NB4 (cell line): ENCODE data around the gene MAGEA8.
"Not testable (repeated sequence)": the region's sequence is repeated elsewhere in the genome, so short reads cannot be mapped to it uniquely, and the experiment has no call there.

Source experiments
- DNase-seq: peaks from one replicate; pipeline ENCODE4 v3.0.0; 2010; ENCODE audit warnings: low read depth
- H3K4me3 ChIP-seq: one replicate; pipeline ENCODE4 v1.5.1; 2011; ENCODE audit warnings: mild to moderate bottlenecking, low read depth, low read length, moderate library complexity
- MYC ChIP-seq: IDR thresholded peaks from 2 replicates; pipeline ENCODE4 v1.6.1; 2011; ENCODE audit warnings: low read depth, low read length
- POLR2A ChIP-seq: IDR thresholded peaks from 2 replicates; pipeline ENCODE4 v1.6.1; 2011; ENCODE audit warnings: mild to moderate bottlenecking; ENCODE audit not compliant: insufficient read length; ENCODE audit errors: extremely low read depth
- TF ChIP-seq, protein P1 (sequence below): IDR thresholded peaks from 2 replicates; pipeline ENCODE4 v1.6.1; 2011; ENCODE audit warnings: low read depth, low read length
- TF ChIP-seq, protein P2 (sequence below): IDR thresholded peaks from one replicate; pipeline ENCODE4 v1.5.1; 2012; ENCODE audit warnings: low read depth, low read length

MAGEA8 gene

DNA sequence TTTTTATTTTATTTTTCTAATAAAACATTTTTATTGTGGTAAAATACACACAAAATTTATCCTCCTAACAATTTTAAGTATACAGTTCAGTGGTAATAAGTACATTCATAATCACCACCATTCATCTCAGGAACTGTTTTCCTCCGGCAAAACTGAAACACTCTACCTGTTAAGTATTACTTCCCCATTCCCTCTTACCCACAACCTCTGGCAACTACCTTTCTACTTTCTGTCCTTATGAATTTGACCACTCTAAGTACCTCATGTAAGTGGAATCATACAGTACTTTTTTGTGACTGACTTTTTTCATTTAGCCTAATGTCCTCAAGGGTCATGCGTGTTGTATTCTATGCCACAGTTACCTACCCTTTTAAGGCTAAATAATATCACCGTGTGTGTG is 27.3 kb downstream of the MAGEA8 start:
- H3K4me3 ChIP-seq: no peak overlapping the region
- no peak for DNase-seq
- TF ChIP-seq POLR2A: no peak
- TF ChIP-seq, protein P1, sequence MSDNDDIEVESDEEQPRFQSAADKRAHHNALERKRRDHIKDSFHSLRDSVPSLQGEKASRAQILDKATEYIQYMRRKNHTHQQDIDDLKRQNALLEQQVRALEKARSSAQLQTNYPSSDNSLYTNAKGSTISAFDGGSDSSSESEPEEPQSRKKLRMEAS: no peak

DNA sequence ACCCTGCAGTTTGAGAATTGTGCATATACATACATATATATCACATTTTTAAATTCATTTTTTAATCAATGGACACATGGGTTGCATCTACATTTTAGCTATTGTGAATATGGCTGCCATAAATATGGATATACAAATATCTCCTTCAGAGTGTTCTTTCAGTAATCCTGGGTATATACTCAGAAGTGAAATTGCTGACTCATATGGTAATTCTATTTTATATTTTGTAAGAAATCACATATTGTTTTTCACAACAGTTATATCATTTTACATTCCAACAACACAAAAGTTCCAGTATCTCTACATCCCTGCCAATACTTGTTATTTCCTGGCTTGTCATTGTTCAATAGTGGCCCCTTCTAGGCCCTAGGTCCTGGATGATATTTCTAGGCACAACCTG is 27.7 kb downstream of the MAGEA8 start:
- no peak for TF ChIP-seq MYC
- TF ChIP-seq, protein P2, sequence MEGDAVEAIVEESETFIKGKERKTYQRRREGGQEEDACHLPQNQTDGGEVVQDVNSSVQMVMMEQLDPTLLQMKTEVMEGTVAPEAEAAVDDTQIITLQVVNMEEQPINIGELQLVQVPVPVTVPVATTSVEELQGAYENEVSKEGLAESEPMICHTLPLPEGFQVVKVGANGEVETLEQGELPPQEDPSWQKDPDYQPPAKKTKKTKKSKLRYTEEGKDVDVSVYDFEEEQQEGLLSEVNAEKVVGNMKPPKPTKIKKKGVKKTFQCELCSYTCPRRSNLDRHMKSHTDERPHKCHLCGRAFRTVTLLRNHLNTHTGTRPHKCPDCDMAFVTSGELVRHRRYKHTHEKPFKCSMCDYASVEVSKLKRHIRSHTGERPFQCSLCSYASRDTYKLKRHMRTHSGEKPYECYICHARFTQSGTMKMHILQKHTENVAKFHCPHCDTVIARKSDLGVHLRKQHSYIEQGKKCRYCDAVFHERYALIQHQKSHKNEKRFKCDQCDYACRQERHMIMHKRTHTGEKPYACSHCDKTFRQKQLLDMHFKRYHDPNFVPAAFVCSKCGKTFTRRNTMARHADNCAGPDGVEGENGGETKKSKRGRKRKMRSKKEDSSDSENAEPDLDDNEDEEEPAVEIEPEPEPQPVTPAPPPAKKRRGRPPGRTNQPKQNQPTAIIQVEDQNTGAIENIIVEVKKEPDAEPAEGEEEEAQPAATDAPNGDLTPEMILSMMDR: no peak
- TF ChIP-seq, protein P1: no peak
- no peak for TF ChIP-seq POLR2A
- H3K4me3 ChIP-seq: no peak overlapping the region
- DNase-seq: no peak

DNA sequence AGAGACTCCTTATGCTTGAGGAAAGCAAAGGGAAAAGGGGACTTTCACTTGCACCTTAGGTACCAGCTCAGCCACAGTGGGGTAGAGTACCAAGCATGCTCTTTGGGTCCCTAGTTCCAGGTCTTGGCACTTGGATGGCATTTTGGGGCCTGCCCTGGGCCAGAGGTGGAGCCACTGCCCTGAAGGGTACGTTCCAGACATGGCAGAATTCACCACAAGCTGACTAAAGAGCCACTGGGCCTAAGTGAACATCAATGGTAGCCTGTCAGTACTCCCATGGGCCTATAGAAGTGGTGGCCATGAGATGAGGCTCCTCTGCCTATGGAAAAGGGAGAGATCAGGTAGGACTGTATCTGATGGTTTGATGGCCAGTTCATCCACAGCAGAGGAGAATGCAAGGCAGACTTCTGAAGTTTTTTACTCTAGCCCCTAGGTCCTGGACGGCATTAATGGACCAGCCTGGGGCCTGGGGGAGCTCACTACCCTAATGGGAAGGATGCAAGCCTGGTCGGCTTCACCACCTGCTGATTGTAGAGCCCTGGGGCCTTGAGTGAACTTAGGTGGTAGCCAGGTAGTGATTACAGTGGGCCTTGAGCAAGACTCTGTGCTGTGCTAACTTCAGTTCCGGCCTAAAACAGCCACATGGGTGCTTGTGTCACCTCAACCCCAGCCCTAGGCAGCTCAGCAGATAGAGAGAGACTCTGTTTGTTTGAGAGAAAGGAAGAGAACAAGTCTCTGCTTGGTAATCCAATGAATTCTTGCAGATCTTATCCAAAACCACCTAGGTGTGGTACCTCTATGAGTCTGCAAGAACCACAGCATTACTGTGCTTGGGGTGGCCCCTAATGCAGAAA is 28.6 kb downstream of the MAGEA8 start:
- no peak for DNase-seq
- H3K4me3 ChIP-seq: no peak overlapping the region
- TF ChIP-seq, protein P1: no peak
- TF ChIP-seq, protein P2: no peak
- TF ChIP-seq MYC: no peak
- no peak for TF ChIP-seq POLR2A

DNA sequence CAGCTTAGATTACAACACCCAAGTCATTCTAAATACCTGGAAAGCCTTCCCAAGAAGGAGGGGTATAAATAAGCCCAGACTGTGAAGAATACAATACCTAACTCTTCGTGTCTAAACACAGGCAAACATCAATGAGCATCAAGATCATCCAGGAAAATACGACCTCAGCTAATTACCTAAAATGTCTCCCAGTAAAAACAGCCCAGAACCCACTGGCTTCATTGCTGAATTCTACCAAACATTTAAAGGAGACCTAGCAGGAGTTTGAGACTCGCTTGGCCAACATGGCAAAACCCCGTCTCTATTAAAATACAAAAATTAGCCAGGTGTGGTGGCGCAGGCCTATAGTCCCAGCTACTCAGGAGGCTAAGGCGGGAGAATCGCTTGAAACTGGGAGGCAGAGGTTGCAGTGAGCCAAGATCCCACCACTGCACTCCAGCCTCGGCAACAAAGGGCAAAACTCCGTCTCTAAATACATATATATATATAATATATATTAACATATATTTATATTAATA is 29.3 kb downstream of the MAGEA8 start:
- DNase-seq: peak; percentile 5
- no peak overlapping the region for H3K4me3 ChIP-seq
- TF ChIP-seq, protein P2: no peak
- no peak for TF ChIP-seq MYC
- TF ChIP-seq, protein P1: no peak
- no peak for TF ChIP-seq POLR2A

DNA sequence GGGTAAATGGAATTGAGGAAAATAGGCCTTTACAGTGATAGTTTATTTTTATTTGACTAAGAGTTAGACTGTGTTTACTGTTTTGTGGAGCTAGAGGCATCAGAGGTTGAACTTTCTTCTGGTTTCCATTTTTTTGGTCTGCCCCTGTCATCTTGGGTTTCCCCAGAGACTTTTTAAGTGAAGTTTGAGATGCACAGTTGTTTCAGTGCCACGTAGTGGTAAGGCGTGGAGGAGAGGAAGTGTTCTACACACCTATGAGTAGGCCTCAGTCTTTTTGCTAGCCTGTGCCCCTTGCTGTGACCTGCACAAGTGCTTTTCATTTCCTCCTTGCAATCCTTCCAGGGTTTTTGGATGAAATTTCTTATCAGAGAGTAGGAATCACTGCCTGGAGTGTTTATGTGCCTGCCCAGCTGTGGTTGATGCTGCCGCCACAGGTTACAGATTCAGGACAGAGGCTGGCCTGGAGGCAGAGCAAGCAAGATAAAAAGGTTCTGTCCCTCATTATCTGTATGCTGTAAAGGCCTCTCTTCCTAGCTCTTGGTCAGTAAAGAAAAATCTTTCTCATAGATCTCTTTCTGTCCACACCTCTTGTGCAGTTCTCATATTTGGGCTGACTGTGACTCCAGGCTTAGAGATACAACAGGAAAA is 35.9 kb downstream of the MAGEA8 start:
- no peak for DNase-seq
- TF ChIP-seq MYC: no peak
- TF ChIP-seq, protein P2: no peak
- TF ChIP-seq, protein P1: no peak
- TF ChIP-seq POLR2A: no peak

DNA sequence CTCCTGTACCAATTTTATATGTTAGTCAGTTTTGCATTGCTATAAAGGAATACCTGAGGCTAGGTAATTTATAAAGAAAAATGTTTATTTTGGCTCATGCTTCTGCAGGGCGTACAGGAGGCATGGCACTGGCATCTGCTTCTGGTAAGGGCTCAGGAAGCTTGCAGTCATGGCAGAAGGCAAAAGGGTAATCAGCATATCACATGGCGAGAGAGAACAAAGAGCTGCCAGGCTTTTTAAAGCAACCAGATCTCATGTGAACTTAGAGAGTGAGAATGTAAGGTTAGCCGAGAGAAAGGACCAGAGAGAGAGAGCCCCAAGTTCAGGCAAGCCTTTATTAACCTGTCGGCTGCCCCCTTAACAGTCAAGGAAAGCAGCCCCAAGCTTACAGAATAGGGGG is 42.9 kb downstream of the MAGEA8 start:
- H3K4me3 ChIP-seq, DNase-seq: not testable (repeated sequence)

More for the DNA sequence above, 35.9 kb downstream of the MAGEA8 start:
- H3K4me3 ChIP-seq: no peak overlapping the region

DNA sequence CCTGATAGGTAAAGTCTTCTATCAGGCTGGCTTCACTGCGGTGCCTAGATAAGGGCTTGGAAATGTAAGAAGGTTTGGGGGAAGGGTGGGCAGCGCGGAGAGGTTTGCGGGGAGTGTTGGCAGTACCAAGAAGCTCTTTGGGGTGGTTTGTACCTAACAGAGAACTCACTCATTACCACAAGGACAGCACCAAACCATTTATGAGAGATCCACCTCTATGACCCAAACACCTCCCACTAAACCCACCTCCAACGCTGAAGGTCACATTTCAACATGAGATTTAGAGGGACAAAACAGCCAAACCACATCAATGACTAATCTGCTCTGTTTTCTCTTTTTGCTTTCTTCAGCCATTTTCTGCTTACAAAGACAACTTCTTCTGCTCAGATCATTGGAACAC is 43.5 kb downstream of the MAGEA8 start:
- H3K4me3 ChIP-seq, DNase-seq: not testable (repeated sequence)

DNA sequence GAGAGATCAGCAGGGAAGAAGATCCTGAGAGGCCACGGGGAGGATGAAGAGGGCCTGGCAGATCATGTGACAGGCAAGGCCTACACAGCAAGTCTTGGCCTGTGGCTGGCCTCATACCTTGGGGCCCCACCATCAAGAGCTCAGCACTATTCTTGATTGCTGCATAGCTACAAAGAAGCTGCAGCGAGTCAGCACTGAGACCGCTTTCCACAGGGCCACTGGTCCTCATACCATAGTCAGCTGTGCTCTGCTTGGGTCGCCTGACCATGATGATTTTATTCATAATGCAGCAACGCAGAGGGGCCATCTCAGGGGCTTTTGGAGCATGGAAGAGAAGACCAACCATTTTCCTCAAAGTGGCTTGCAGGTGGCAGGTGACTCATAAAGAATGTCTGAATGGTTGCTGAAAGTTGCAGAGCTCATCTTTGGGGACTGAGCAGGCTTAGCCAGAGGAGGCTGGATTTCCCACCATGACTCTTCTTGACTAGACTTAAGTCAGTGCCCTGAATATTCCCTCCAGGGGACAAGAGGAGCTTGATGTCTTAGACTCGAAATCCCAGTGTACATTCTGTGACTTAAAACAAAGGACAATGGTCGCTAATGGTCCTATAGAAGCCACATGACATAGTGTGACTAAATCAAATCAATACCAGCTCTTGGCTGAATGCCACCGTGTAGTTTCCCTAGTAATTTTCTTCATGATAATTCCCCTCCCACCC is 46.4 kb downstream of the MAGEA8 start:
- not testable (repeated sequence) for DNase-seq, H3K4me3 ChIP-seq

DNA sequence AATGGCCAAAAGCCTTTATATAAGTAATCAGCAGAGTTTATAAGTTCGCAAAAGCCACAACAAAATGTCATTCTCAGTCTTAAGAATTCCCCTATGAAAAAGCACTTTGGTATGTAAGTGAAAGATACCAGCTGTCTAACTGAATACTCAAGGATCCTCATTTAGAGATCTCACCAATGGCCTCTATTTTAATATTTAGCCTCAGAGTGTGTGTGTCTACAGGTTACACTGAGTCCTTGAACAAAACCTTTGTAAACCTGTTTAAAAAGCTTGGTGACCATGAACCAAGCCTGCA is 46.9 kb downstream of the MAGEA8 start:
- H3K4me3 ChIP-seq, DNase-seq: not testable (repeated sequence)

DNA sequence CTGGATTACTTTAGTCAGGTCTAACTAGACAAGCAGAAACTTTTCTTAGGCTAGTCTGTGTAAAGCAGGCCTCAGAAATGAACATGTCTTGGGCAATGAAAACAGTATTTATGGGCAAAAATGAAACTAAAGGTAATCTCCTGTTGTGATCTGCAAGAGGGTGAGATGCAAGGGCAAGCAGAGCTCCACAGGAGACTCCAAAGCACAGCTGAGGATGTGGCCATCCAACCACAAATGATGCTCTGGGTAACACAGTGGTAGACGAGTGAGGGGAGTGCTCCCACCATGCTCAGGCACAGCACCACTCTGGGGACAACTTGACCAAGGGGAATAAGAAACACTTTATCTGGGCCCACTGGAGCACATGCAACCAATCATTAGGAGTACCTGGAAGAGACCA is 47.7 kb downstream of the MAGEA8 start:
- DNase-seq, H3K4me3 ChIP-seq: not testable (repeated sequence)

DNA sequence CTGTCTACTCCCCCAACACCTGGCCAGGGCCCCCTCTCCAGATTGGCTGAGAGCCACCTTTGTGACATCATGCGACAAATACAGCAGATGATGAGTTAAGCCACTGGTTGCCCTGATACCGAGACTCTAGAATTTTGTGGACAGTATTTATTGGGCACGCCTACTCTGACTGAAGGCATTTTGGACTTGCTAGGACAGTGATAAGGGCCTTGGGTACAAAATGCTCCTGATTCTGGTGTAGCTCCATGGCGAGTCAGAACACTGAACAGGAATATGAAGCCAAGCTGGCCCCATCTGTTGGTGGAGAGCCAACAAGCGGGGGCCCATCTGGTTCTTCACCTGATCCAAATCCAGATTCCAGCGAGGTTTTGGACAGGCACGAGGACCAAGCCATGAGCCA is 48.4 kb downstream of the MAGEA8 start, which contains the start of gene HSFX4:
TSS of gene HSFX4 (plus strand) at position 174 of the 400 bp plus-strand sequence. CDS start at position 246, 72 bp downstream.
- DNase-seq, H3K4me3 ChIP-seq: not testable (repeated sequence)
